Peyer's patch (tissue), 4 donors: Measurements from ENCODE around the gene PTRH1. TPM values are rescaled to one million over a fixed set of nuclear protein-coding genes. Genes with fewer than 3 reads are reported as not detected.
"Not testable (repeated sequence)": the region's sequence is repeated elsewhere in the genome, so short reads cannot be mapped to it uniquely, and the experiment has no call there.

ENCODE experiments used
- DNase-seq, 3 donors: peaks; one replicate each; pipeline ENCODE4 v3.0.0-alpha.2; 2017 to 2019
- H3K27ac ChIP-seq, 4 donors: fragments of 200-600 bp; sonication (generic); one replicate each; pipeline ENCODE4 v1.5.1; 2016 to 2019
- H3K27me3 ChIP-seq, 2 donors: fragments of 200-600 bp; sonication (generic); one replicate each; pipeline ENCODE4 v1.5.1; 2019
- H3K36me3 ChIP-seq, 3 donors: fragments of 200-600 bp; sonication (generic); one replicate each; pipeline ENCODE4 v1.5.1; 2016 to 2019
- H3K4me1 ChIP-seq, 4 donors: fragments of 200-600 bp; sonication (generic); one replicate each; pipeline ENCODE4 v1.5.1; 2016 to 2019
- H3K4me3 ChIP-seq, 4 donors: fragments of 200-600 bp; sonication (generic); 1 replicate in 3 of 4; 2 replicates in 1 of 4; pipeline ENCODE4 v1.5.1; 2016 to 2019; ENCODE audit warnings: mild to moderate bottlenecking in 1 of 4
- H3K9me3 ChIP-seq, 4 donors: fragments of 200-600 bp; sonication (generic); one replicate each; pipeline ENCODE4 v1.5.1; 2016 to 2019; ENCODE audit warnings: mild to moderate bottlenecking in 1 of 4
- CTCF ChIP-seq, 6 experiments: fragments of 450-650 bp in 4 of 6; fragments of 200-600 bp in 2 of 6; sonication (generic) in 1 of 6; IDR thresholded peaks; one replicate each; pipeline ENCODE4 v1.5.1; 2017 to 2019; ENCODE audit warnings: antibody characterized with exemption in 6 of 6, mild to moderate bottlenecking in 3 of 6, moderate library complexity in 1 of 6
- POLR2A ChIP-seq, 2 donors: fragments of 450-650 bp; IDR thresholded peaks; one replicate each; pipeline ENCODE4 v1.5.1; 2017; ENCODE audit warnings: antibody characterized with exemption in 2 of 2, mild to moderate bottlenecking in 2 of 2, moderate library complexity in 2 of 2
- total RNA-seq, 4 donors: library from RNA; depleted of rRNA; stranded (reverse); fragments of >200 nt; gene quantifications; one replicate each; pipeline ENCODE4 v1.1.0, GENCODE V29; 2016

The PTRH1 gene
- total RNA-seq, 4 donors from 2014 or later: 5.2 to 14.9 (median 7.9) TPM; not detected in 1

- no peaks in the 10 kb centered on the region for H3K9me3 ChIP-seq
- no peak for TF ChIP-seq CTCF (IDR thresholded peaks at IDR 0.05)
- no peak for TF ChIP-seq POLR2A (IDR thresholded peaks at IDR 0.05)
- no peak overlapping the region for H3K27ac ChIP-seq
- DNase-seq: no peak
- no peak overlapping the region for H3K4me3 ChIP-seq
- peaks cover 0 to 5% (median 0%) of the 10 kb centered on the region in 4 donors for H3K4me1 ChIP-seq
- no peaks in the 10 kb centered on the region for H3K36me3 ChIP-seq
- peaks cover 0 to 18% of the 10 kb centered on the region in 2 donors for H3K27me3 ChIP-seq
Measured at GRCh38 chr9:127758843-127759242, 43.4 kb upstream of the PTRH1 start.

GRCh38 chr9:127756776-127757175, 41.3 kb upstream of the PTRH1 start:
- H3K4me3 ChIP-seq, H3K27ac ChIP-seq: not testable (repeated sequence)
- H3K27me3 ChIP-seq: peaks cover 0 to 18% of the 10 kb centered on the region in 2 donors

GRCh38 chr9:127756233-127756632, 40.8 kb upstream of the PTRH1 start:
- DNase-seq: no peak
- Histone ChIP-seq H3K36me3 (no peaks in the 10 kb centered on the region), H3K27me3 (peaks cover 0 to 18% of the 10 kb centered on the region in 2 donors), H3K9me3 (no peaks in the 10 kb centered on the region), H3K4me3 (no peak overlapping the region), H3K27ac (no peak overlapping the region), H3K4me1 (peaks cover 0 to 5% (median 0%) of the 10 kb centered on the region in 4 donors)
- no peak for TF ChIP-seq POLR2A (IDR thresholded peaks at IDR 0.05)
- no peak for TF ChIP-seq CTCF (IDR thresholded peaks at IDR 0.05)

More at GRCh38 chr9:127756776-127757175, 41.3 kb upstream of the PTRH1 start:
- not testable (repeated sequence) for DNase-seq, H3K9me3 ChIP-seq, H3K36me3 ChIP-seq, H3K4me1 ChIP-seq

- Histone ChIP-seq H3K4me3 (no peak overlapping the region), H3K27me3 (peaks cover 0 to 18% of the 10 kb centered on the region in 2 donors), H3K27ac (no peak overlapping the region), H3K9me3 (no peaks in the 10 kb centered on the region), H3K4me1 (peaks cover 0 to 5% (median 0%) of the 10 kb centered on the region in 4 donors), H3K36me3 (peaks cover 0 to 6% (median 0%) of the 10 kb centered on the region in 3 donors)
- no peak for TF ChIP-seq CTCF (IDR thresholded peaks at IDR 0.05)
- no peak for TF ChIP-seq POLR2A (IDR thresholded peaks at IDR 0.05)
- DNase-seq: no peak
Measured at GRCh38 chr9:127755061-127756060, 39.9 kb upstream of the PTRH1 start.

GRCh38 chr9:127754099-127755060, 38.9 kb upstream of the PTRH1 start:
- Histone ChIP-seq H3K27ac (no peak overlapping the region), H3K27me3 (peaks cover 0 to 18% of the 10 kb centered on the region in 2 donors), H3K9me3 (no peaks in the 10 kb centered on the region), H3K4me1 (peaks cover 0 to 5% (median 0%) of the 10 kb centered on the region in 4 donors), H3K36me3 (peaks cover 0 to 10% (median 0%) of the 10 kb centered on the region in 3 donors), H3K4me3 (no peak overlapping the region)
- TF ChIP-seq POLR2A (IDR thresholded peaks at IDR 0.05): no peak
- TF ChIP-seq CTCF (IDR thresholded peaks at IDR 0.05): no peak
- DNase-seq: no peak
